ENCODE data around the gene LXN. TPM values are rescaled to one million over a fixed set of nuclear protein-coding genes. Genes with fewer than 3 reads are reported as not detected.
"Not testable (repeated sequence)": the region's sequence is repeated elsewhere in the genome, so short reads cannot be mapped to it uniquely, and the experiment has no call there.

The LXN gene
- total RNA-seq, 2 experiments from 2014 or later, result 2.1 to 3.0 TPM

DNA sequence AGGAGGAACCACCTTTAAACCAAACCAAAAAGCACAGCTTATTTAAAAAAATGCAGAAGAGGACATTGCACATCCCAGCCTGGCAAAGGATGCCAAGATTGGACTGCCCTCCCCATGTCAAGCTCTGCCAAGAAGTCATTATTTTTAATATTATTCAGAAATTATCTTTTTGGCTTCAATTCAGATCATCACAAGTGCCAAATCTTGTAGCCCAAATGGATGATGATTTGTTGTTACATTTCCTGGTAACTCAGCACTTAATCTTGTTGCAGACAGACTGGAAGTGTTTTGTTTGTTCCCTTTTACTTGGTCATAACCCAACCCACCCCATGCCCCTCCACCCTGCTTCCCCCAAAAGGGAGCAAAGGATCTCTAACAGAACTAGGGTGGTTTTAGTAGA is 28.1 kb upstream of the LXN start:
- Mint-ChIP-seq H3K27me3 (no peaks in the 10 kb centered on the region), H3K4me3 (no peak overlapping the region), H3K27ac (no peak overlapping the region), H3K9me3 (no peaks in the 10 kb centered on the region), H3K36me3 (ENCODE audit: low read depth) (peaks cover 60% of the 10 kb centered on the region), H3K4me1 (ENCODE audit: low read depth) (peaks cover 22% of the 10 kb centered on the region)
- Histone ChIP-seq H3K27me3 (ENCODE audit: control insufficient read depth in 1 of 2, insufficient read depth in 2 of 2, low read length in 2 of 2) (no peaks in the 10 kb centered on the region), H3K4me3 (ENCODE audit: low read length) (no peak overlapping the region), H3K9me3 (ENCODE audit: control insufficient read depth in 1 of 2, insufficient read depth in 1 of 2, low read length in 2 of 2) (no peaks in the 10 kb centered on the region), H3K27ac (ENCODE audit: low read depth in 1 of 2, low read length in 2 of 2) (no peak overlapping the region), H3K36me3 (ENCODE audit: insufficient read depth, low read length) (no peaks in the 10 kb centered on the region), H3K4me1 (ENCODE audit: insufficient read depth, low read length) (no peaks in the 10 kb centered on the region)
- ATAC-seq (ENCODE audit: poor library complexity), result no peak
- CTCF ChIA-PET, result interaction anchor here (1.5 kb wide), 1 partner anchor 9 kb away, joined by 3 read pairs; no protein-coding TSS in a partner anchor
- POLR2A ChIA-PET, result interaction anchor here (0.9 kb wide), 1 partner anchor 101 kb away, joined by 3 read pairs; the partner anchor contains the start of gene MFSD1
- intact Hi-C loops (cut with DNase I, micrococcal nuclease), result no loop called here
- TF ChIP-seq CTCF (IDR thresholded peaks at IDR 0.05), result no peak
- DNase-seq, result no peak

DNA sequence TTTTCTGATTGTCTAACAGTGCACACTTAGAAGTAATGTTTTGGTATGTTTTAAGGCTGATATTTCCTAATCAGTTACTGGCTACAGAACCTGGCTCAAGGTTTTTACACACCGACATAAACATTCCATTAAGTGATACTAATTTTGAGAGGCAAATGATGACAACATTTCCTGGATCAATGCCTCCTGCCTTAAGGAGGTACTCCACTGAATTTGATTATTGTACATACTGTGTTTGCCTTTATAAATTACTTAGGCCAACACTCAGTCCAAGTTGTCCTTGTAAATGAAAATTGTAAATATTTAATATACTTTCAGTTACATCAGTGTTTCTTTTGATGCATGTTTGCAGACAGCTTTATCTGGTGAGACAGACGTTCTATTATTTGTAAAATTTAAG is 24.2 kb upstream of the LXN start:
- H3K27ac ChIP-seq (ENCODE audit: low read depth in 1 of 2, low read length in 2 of 2), result no peak overlapping the region
- H3K4me1 Mint-ChIP-seq (ENCODE audit: low read depth), result peaks cover 7% of the 10 kb centered on the region
- no peaks in the 10 kb centered on the region for H3K27me3 Mint-ChIP-seq
- intact Hi-C loops (cut with DNase I, micrococcal nuclease), result no loop called here
- no peak overlapping the region for H3K4me3 Mint-ChIP-seq
- no peak overlapping the region for H3K27ac Mint-ChIP-seq
- no peak for TF ChIP-seq CTCF (IDR thresholded peaks at IDR 0.05)
- no peaks in the 10 kb centered on the region for H3K9me3 Mint-ChIP-seq
- no peak overlapping the region for H3K4me3 ChIP-seq (ENCODE audit: low read length)
- ATAC-seq (ENCODE audit: poor library complexity), result no peak
- H3K9me3 ChIP-seq (ENCODE audit: control insufficient read depth in 1 of 2, insufficient read depth in 1 of 2, low read length in 2 of 2), result no peaks in the 10 kb centered on the region
- no peak for DNase-seq
- H3K36me3 ChIP-seq (ENCODE audit: insufficient read depth, low read length), result peaks cover 23% of the 10 kb centered on the region
- peaks cover 66% of the 10 kb centered on the region for H3K36me3 Mint-ChIP-seq (ENCODE audit: low read depth)
- no peaks in the 10 kb centered on the region for H3K4me1 ChIP-seq (ENCODE audit: insufficient read depth, low read length)
- POLR2A ChIA-PET, result no interaction called here
- CTCF ChIA-PET, result interaction anchor here (1.4 kb wide), 1 partner anchor 13 kb away, joined by 3 read pairs; no protein-coding TSS in a partner anchor
- H3K27me3 ChIP-seq (ENCODE audit: control insufficient read depth in 1 of 2, insufficient read depth in 2 of 2, low read length in 2 of 2), result no peaks in the 10 kb centered on the region

DNA sequence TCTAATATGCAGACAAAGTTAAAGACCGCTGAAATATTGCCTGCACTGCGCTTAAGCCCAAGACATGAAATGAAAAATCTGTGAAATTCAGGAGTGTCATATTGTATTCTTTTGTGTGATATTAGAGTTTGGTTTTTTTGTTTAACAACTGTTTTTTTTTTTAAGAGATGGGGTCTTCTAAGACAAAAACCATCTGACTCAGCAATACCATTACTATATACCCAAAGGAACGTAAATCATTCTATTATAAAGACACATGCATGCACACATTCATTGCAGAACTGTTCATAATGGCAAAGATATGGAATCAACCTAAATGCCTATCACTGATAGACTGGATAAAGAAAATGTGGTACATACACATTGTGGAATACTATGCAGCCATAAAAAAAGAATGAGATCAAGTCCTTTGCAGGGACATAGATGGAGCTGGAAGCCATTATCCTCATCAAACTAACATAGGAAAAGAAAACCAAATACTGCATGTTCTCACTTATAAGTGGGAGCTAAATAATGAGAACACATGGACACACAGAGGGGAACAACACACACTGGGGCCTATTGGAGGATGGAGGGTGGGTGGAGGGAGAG is 21.5 kb upstream of the LXN start:
- H3K4me3 Mint-ChIP-seq; H3K9me3 ChIP-seq (ENCODE audit: control insufficient read depth in 1 of 2, insufficient read depth in 1 of 2, low read length in 2 of 2); H3K4me1 Mint-ChIP-seq (ENCODE audit: low read depth); intact Hi-C loops (cut with DNase I, micrococcal nuclease); DNase-seq; H3K27me3 Mint-ChIP-seq; POLR2A ChIA-PET; H3K4me1 ChIP-seq (ENCODE audit: insufficient read depth, low read length); H3K27me3 ChIP-seq (ENCODE audit: control insufficient read depth in 1 of 2, insufficient read depth in 2 of 2, low read length in 2 of 2); H3K27ac ChIP-seq (ENCODE audit: low read depth in 1 of 2, low read length in 2 of 2); H3K9me3 Mint-ChIP-seq; ATAC-seq (ENCODE audit: poor library complexity); H3K27ac Mint-ChIP-seq; CTCF ChIA-PET; H3K4me3 ChIP-seq (ENCODE audit: low read length): not testable (repeated sequence)
- H3K36me3 Mint-ChIP-seq (ENCODE audit: low read depth), result peaks cover 80% of the 10 kb centered on the region
- H3K36me3 ChIP-seq (ENCODE audit: insufficient read depth, low read length), result peaks cover 37% of the 10 kb centered on the region

DNA sequence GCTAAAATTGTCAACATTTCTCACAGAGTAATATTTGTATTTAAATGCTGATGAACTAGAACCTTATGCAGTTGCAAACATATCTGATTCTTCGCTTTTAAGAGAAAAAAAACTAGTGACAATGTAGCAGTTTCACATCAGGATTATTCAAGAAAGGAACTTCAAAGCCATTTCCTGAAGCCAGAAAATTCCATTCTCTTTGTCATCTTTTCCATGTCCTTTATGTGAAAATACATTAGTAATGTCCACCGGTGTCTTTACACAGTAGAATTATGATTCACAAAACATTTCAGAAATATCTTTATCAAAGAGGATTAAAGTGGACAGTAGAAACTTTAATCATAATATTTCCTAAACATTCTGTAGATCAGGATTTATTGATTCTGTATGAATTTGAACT is 12.7 kb upstream of the LXN start:
- intact Hi-C loops (cut with DNase I, micrococcal nuclease), result no loop called here
- Histone ChIP-seq H3K9me3 (ENCODE audit: control insufficient read depth in 1 of 2, insufficient read depth in 1 of 2, low read length in 2 of 2) (no peaks in the 10 kb centered on the region), H3K27ac (ENCODE audit: low read depth in 1 of 2, low read length in 2 of 2) (no peak overlapping the region), H3K36me3 (ENCODE audit: insufficient read depth, low read length) (peaks cover 39% of the 10 kb centered on the region), H3K4me3 (ENCODE audit: low read length) (no peak overlapping the region), H3K4me1 (ENCODE audit: insufficient read depth, low read length) (no peaks in the 10 kb centered on the region), H3K27me3 (ENCODE audit: control insufficient read depth in 1 of 2, insufficient read depth in 2 of 2, low read length in 2 of 2) (no peaks in the 10 kb centered on the region)
- no peaks in the 10 kb centered on the region for H3K4me1 Mint-ChIP-seq (ENCODE audit: low read depth)
- ATAC-seq (ENCODE audit: poor library complexity) (no peak), DNase-seq (no peak)
- ChIA-PET POLR2A (no interaction called here), CTCF (no interaction called here)
- no peaks in the 10 kb centered on the region for H3K9me3 Mint-ChIP-seq
- no peaks in the 10 kb centered on the region for H3K27me3 Mint-ChIP-seq
- H3K36me3 Mint-ChIP-seq (ENCODE audit: low read depth), result peaks cover 61% of the 10 kb centered on the region
- H3K4me3 Mint-ChIP-seq, result no peak overlapping the region
- H3K27ac Mint-ChIP-seq, result no peak overlapping the region
- TF ChIP-seq CTCF (IDR thresholded peaks at IDR 0.05), result no peak
